GM12878 (cell line): Measurements from ENCODE around the gene PHKB. TPM values are rescaled to one million over a fixed set of nuclear protein-coding genes. Genes with fewer than 3 reads are reported as not detected.

Experiments used
- ATAC-seq: fragments of 200-7000 bp; cut with Tn5 transposase; 3 replicates; pipeline ENCODE4 v1.9.1; 2020; ENCODE audit warnings: mild to moderate bottlenecking, moderate library complexity
- BruUV-seq: library from RNA; stranded (reverse); fragments of 400-500 nt; replicated peaks from 2 replicates; lab custom pipeline; 2021; lab: Mats Ljungman, UMichigan
- CTCF ChIA-PET: fragments of 300-600 bp; sonication (Branson Sonifier 250); formaldehyde crosslinking; extraction: SDS; loops from one replicate; lab custom pipeline; 2021; ENCODE audit warnings: inconsistent platforms; lab: Yijun Ruan, JAX
- POLR2A ChIA-PET: fragments of 350-600 bp; formaldehyde crosslinking; extraction: SDS; loops from one replicate; lab custom pipeline; 2021; ENCODE audit warnings: inconsistent platforms; lab: Charles Lee
- RAD21 ChIA-PET: fragments of 300-600 bp; sonication (Branson Sonifier 250); formaldehyde crosslinking; loops from one replicate; lab custom pipeline; 2023; ENCODE audit warnings: antibody characterized with exemption; ENCODE audit not compliant: unreplicated experiment; lab: Charles Lee
- SMC1A ChIA-PET: fragments of 300-600 bp; sonication (Branson Sonifier 250); formaldehyde crosslinking; loops from one replicate; lab custom pipeline; 2023; ENCODE audit not compliant: unreplicated experiment, uncharacterized antibody; lab: Charles Lee
- DNase-seq: peaks from one replicate; pipeline ENCODE4 v3.0.0-alpha.2; 2011; ENCODE audit warnings: low read depth, low spot score
- FAIRE-seq: peaks from 3 replicates; lab custom pipeline; 2011; peaks lifted over from hg19 to GRCh38; lab: Jason Lieb, UNC
- H2AFZ ChIP-seq: 2 replicates; pipeline ENCODE4 v1.6.0; 2011; ENCODE audit warnings: low read depth, low read length, control low read depth; ENCODE audit not compliant: control insufficient read depth
- H3K27ac ChIP-seq: 2 replicates; pipeline ENCODE4 v1.5.1; 2011; ENCODE audit warnings: control low read depth; ENCODE audit not compliant: control insufficient read depth, insufficient read depth
- H3K27me3 ChIP-seq, 2 experiments: replicated peaks in 1 of 2; 2 replicates each; pipeline versions ENCODE4 v1.6.0 to v1.6.1; 2011; ENCODE audit warnings: low read length in 1 of 2; ENCODE audit not compliant: control insufficient read depth in 2 of 2, insufficient read depth in 2 of 2
- H3K36me3 ChIP-seq, 2 experiments: 2 replicates each; pipeline ENCODE4 v1.5.1; 2011; ENCODE audit warnings: low read length in 1 of 2; ENCODE audit not compliant: control insufficient read depth in 2 of 2, insufficient read depth in 2 of 2
- H3K4me1 ChIP-seq: 2 replicates; pipeline ENCODE4 v1.6.1; 2011; ENCODE audit warnings: mild to moderate bottlenecking, low read length, moderate library complexity, mixed read lengths; ENCODE audit not compliant: control insufficient read depth, insufficient read depth
- H3K4me2 ChIP-seq: 2 replicates; pipeline ENCODE4 v1.6.0; 2011; ENCODE audit warnings: control low read depth; ENCODE audit not compliant: control insufficient read depth, insufficient read depth
- H3K4me3 ChIP-seq: fragments of 200-600 bp; sonication (generic); 2 replicates; pipeline ENCODE4 v1.5.1; 2016
- H3K79me2 ChIP-seq: 2 replicates; pipeline ENCODE4 v1.6.0; 2011; ENCODE audit warnings: low read length; ENCODE audit not compliant: control insufficient read depth, insufficient read depth
- H3K9ac ChIP-seq: 2 replicates; pipeline ENCODE4 v1.8.0; 2011; ENCODE audit warnings: low read length, control low read depth, mixed read lengths; ENCODE audit not compliant: control insufficient read depth, insufficient read depth
- H3K9me3 ChIP-seq: replicated peaks from 3 replicates; pipeline ENCODE4 v1.5.1; 2011; ENCODE audit warnings: mild to moderate bottlenecking, low read length; ENCODE audit not compliant: control insufficient read depth, insufficient read depth
- H4K20me1 ChIP-seq: 2 replicates; pipeline ENCODE4 v1.6.0; 2011; ENCODE audit not compliant: control insufficient read depth, insufficient read depth
- BCL3 ChIP-seq: IDR thresholded peaks from 2 replicates; pipeline ENCODE4 v1.6.1; 2011; ENCODE audit warnings: borderline replicate concordance, low read depth, mild to moderate bottlenecking, moderate library complexity, low read length; ENCODE audit not compliant: insufficient read depth, poor library complexity, severe bottlenecking
- CBX5 ChIP-seq: sonication (generic); IDR thresholded peaks from 2 replicates; pipeline ENCODE4 v1.6.1; 2016; ENCODE audit warnings: low read depth, moderate library complexity, mild to moderate bottlenecking, inconsistent platforms
- GATAD2B ChIP-seq: fragments of 450-650 bp; conservative IDR thresholded peaks from 2 replicates; pipeline ENCODE4 v1.6.1; 2017; ENCODE audit warnings: low read depth, mild to moderate bottlenecking, moderate library complexity
- HDAC2 ChIP-seq: fragments of 200-600 bp; sonication (generic); IDR thresholded peaks from 2 replicates; pipeline ENCODE4 v1.6.1; 2017
- KAT2A ChIP-seq: conservative IDR thresholded peaks from 2 replicates; pipeline ENCODE4 v1.6.1; 2011; ENCODE audit warnings: low read depth, low read length; ENCODE audit not compliant: control insufficient read depth
- MTA3 ChIP-seq: IDR thresholded peaks from 2 replicates; pipeline ENCODE4 v1.6.1; 2012; ENCODE audit warnings: low read length, inconsistent platforms, borderline replicate concordance
- MYC ChIP-seq: IDR thresholded peaks from 2 replicates; pipeline ENCODE4 v1.6.1; 2011; ENCODE audit warnings: mild to moderate bottlenecking, low read length, moderate library complexity, inconsistent platforms; ENCODE audit not compliant: insufficient read depth, insufficient replicate concordance, insufficient read length, severe bottlenecking
- PAX8 ChIP-seq: fragments of 450-650 bp; IDR thresholded peaks from 2 replicates; pipeline ENCODE4 v1.6.1; 2017; ENCODE audit warnings: mild to moderate bottlenecking, moderate library complexity
- SP1 ChIP-seq: IDR thresholded peaks from one replicate; pipeline ENCODE4 v1.6.1; 2011; ENCODE audit warnings: low read depth, low read length
- ZBTB4 ChIP-seq: fragments of 450-650 bp; formaldehyde crosslinking; IDR thresholded peaks from 2 replicates; pipeline ENCODE4 v1.4.0; 2022; ENCODE audit warnings: mild to moderate bottlenecking, moderate library complexity
- in situ Hi-C: fragments of 300-500 bp; cut with MboI; formaldehyde crosslinking; loops from 9 replicates; pipeline ENCODE4 v1.14.3; 2018; ENCODE audit warnings: mixed read lengths
- intact Hi-C: fragments of 100-400 bp; cut with micrococcal nuclease; formaldehyde crosslinking; loops from one replicate; pipeline ENCODE4 v1.14.2; 2022; ENCODE audit not compliant: unreplicated experiment
- polyA plus RNA-seq, 11 experiments: library from polyadenylated mRNA; depleted of rRNA in 4 of 11; unstranded in 6 of 11; stranded (reverse) in 5 of 11; fragments of >200 nt; fragmentation: Nextera tagmentation in 4 of 11; fragmentation: Illumina TruSeq in 1 of 11; extraction: Ambion mirVana in 4 of 11; extraction: Trizol in 1 of 11; gene quantifications; 1 replicate in 1 of 11; 2 replicates in 10 of 11; pipeline versions ENCODE4 v1.2.1 to v1.2.3, GENCODE V29; 2011 to 2016; ENCODE audit warnings: inconsistent platforms in 2 of 11, missing spikeins in 2 of 11, low read depth in 1 of 11
- total RNA-seq, 4 experiments: library from RNA; depleted of rRNA in 3 of 4; stranded (reverse); fragments of >200 nt in 3 of 4; fragmentation: Illumina TruSeq in 1 of 4; extraction: Trizol in 1 of 4; gene quantifications; 2 replicates each; pipeline versions ENCODE4 v1.2.1 to v1.2.3, GENCODE V29; 2013 to 2021

PHKB gene
- total and polyA plus RNA-seq, 10 of the 15 experiments (the other 5 are each of a cell fraction or from before 2014, with no cell fraction given) = 14.2 to 65.6 (median 37.0) TPM

- no peaks in the 10 kb centered on the region; the same call in 1 of the 2 replicates for H3K4me1 ChIP-seq
- POLR2A ChIA-PET = no interaction called here
- no TSS peak for BruUV-seq
- no peak overlapping the region for H3K4me2 ChIP-seq
- H3K79me2 ChIP-seq = no peaks in the 10 kb centered on the region
- DNase-seq (no peak), ATAC-seq (no peak), FAIRE-seq (no peak)
- TF ChIP-seq MTA3 = no peak
- TF ChIP-seq MYC = no peak
- TF ChIP-seq ZBTB4 (CRISPR knock-in tag) = no peak
- TF ChIP-seq HDAC2 = no peak
- no peak for TF ChIP-seq CBX5
- TF ChIP-seq BCL3 = no peak
- no peak for TF ChIP-seq GATAD2B
- no peak for TF ChIP-seq PAX8
- no peak for TF ChIP-seq KAT2A
- no peak for TF ChIP-seq SP1
- in situ Hi-C loops = no loop called here
- intact Hi-C loops = no loop called here
- RAD21 ChIA-PET = no interaction called here
- no peaks in the 10 kb centered on the region for H4K20me1 ChIP-seq
- no peaks in the 10 kb centered on the region; the same call in 2 of the 3 replicates for H3K9me3 ChIP-seq
- H2AFZ ChIP-seq = no peak overlapping the region
- H3K27ac ChIP-seq = no peak overlapping the region
- CTCF ChIA-PET = interaction anchor here (1.5 kb wide), 1 partner anchor 118 kb away, joined by 3 read pairs; no protein-coding TSS in a partner anchor
- SMC1A ChIA-PET = no interaction called here
- peaks cover 2% of the 10 kb centered on the region in 2 experiments; a peak in 1 of 4 replicates for H3K36me3 ChIP-seq
- no peaks in the 10 kb centered on the region for H3K27me3 ChIP-seq
- H3K4me3 ChIP-seq = no peak overlapping the region
- no peak overlapping the region for H3K9ac ChIP-seq
These were observed 166.6 kb downstream of the PHKB start for GRCh38 chr16:47627721-47628120.
